ENCODE results near the gene PCP4L1.

- no peak for TF ChIP-seq CTCF (conservative IDR thresholded peaks at IDR 0.05)
- no peak for TF ChIP-seq ZFX (IDR thresholded peaks at IDR 0.05)
Measured at GRCh38 chr1:161309868-161310267, 51.3 kb downstream of the PCP4L1 start, which contains the start of gene MPZ.

Measured in C4-2B (cell line).